HK-2 (cell line): ENCODE results near the gene ZNF438.

Experiments used
- DNase-seq: peaks from one replicate; pipeline ENCODE4 v3.0.0-alpha.2; 2018; ENCODE audit not compliant: unreplicated experiment

ZNF438 gene

GRCh38 chr10:30826679-30827078 is 205.0 kb downstream of the ZNF438 start:
- DNase-seq, result no peak

GRCh38 chr10:30825495-30825894 is 206.2 kb downstream of the ZNF438 start:
- DNase-seq, result no peak

DNA sequence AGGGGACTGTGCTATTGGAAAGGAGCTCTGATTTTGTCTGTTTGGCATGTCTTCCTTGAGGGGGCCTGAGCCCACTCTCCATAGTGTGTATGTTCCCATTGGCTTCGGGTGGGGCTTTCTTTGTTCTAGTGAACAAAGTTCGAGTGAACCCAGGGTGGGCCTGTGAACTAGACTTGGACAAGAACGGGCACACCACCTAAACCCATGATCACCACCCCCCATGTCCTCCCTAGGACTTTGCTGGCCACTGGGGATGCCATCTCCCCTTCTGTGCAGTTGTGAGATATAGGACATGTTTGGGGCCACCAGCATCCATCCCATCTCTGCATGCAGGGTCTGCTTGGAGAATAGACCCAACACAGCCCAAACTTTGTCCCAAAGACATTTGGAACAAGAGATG is 206.6 kb downstream of the ZNF438 start:
- DNase-seq, result no peak

- no peak for DNase-seq
Observed at GRCh38 chr10:30823651-30824050, 208.0 kb downstream of the ZNF438 start.

- DNase-seq, result no peak
Observed at GRCh38 chr10:30822693-30823465, 208.8 kb downstream of the ZNF438 start.

- no peak for DNase-seq
Observed at GRCh38 chr10:30821994-30822692, 209.5 kb downstream of the ZNF438 start.

DNA sequence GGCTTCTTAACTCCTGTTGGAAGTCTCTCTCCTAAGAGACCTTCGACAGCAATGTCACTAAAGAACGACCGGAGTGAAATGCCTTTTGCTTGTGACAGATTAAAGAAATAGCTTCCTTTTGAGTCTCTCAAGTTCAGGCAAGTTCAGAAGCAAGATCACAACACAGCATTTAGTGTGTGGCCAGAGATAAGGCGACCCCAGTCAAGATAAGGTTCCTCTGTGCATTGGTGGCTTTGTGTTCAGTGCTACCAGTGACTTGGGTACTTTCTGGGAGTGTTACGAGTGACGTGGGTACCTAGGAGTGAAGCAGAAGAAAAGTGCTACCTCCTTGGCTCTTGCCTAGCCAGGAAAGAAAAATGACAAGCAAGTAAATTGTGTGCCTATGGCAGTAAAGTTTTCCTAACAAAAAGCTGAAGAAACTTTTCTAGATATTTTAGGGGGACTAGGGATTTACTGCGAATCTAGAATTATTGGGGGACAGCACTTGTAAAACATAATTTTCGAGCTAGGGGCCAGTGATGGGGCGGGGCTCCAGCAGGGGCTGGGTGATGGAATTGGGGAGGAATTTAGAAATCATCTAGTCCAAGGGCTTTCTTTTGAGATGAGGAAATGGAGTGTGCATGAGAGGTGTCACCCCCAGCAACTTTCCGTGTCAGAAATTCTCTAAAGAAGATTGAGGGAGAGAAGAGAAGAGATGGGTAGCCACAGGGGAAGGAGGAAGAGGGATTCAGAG is 210.2 kb downstream of the ZNF438 start:
- DNase-seq, result no peak

GRCh38 chr10:30820261-30820991 is 211.2 kb downstream of the ZNF438 start:
- DNase-seq, result no peak

DNA sequence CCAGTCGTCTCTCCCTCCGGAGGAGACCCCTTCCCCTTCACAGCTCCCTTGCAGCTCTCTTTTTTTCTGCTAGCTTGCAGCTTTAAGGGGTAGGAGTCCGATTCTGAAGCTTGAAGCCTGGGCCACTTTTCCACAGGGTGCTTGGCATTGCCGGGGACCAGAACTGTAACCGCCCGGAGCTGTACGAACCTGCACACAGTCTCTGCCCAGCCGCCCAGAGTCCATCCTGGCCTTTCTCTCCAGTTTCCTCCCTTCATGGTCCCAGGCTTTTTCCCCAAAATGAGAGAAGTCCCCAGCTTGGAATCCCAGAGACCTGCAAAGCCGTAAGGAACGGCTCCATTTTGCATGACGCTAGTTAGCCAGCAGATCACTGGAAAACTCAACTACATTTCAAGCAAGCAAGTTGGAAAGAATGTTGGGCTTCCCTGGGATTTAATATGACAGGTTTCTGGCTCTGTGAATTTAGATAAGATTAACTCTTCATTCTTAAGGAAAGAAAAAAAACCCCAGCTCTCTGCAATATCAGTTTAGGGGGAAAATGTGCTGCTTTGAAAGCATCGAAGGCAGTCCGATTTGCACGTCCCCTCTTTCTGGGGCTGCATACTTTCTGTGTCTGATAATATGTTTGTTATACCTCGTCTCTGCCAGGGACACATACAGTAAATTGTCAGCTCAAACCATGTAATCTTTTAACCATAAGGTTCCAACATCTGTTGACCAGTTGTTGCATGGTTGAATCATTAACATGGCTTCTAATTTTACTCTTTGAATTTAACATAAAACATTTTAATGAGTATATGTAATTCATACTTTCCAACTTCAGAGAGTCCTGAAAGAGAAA is 212.1 kb downstream of the ZNF438 start:
- DNase-seq, result no peak

- DNase-seq, result no peak
Observed at GRCh38 chr10:30818854-30819253, 212.8 kb downstream of the ZNF438 start.

DNA sequence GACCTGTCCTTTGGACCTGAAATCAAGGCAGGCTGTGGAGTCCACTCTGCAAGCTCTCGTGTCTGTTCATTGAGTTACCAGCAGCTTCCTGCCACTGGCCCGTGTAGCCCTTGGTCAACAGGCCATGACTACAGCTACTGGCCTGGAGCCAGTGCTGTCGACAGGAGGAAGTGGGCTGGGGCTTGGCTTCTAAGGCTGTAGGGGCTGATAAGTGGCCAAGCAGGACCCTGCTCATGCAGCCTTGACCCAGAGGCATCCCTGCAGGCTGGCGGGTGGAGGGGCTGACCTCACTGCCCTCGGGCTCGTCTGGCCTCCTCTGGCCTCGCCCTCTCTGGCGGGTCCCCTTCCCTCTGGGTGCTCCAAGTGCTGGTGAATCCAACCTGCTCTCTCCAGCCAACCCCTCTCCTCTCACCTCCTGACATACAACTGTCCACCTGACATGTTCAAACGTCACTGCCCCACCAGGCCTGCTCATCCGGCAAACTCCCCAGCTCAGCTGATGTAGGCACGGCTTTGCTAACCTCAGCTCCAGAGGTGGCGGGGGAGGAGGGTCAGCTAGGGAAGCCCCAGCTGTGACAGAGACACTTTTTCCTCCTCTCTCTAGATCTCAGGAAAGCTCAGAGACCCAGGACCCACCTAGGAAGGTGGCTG is 213.5 kb downstream of the ZNF438 start:
- DNase-seq, result peak; percentile 66

GRCh38 chr10:30817541-30817940 is 214.1 kb downstream of the ZNF438 start:
- no peak for DNase-seq

- no peak for DNase-seq
Observed at GRCh38 chr10:30816820-30817171, 214.9 kb downstream of the ZNF438 start.

DNA sequence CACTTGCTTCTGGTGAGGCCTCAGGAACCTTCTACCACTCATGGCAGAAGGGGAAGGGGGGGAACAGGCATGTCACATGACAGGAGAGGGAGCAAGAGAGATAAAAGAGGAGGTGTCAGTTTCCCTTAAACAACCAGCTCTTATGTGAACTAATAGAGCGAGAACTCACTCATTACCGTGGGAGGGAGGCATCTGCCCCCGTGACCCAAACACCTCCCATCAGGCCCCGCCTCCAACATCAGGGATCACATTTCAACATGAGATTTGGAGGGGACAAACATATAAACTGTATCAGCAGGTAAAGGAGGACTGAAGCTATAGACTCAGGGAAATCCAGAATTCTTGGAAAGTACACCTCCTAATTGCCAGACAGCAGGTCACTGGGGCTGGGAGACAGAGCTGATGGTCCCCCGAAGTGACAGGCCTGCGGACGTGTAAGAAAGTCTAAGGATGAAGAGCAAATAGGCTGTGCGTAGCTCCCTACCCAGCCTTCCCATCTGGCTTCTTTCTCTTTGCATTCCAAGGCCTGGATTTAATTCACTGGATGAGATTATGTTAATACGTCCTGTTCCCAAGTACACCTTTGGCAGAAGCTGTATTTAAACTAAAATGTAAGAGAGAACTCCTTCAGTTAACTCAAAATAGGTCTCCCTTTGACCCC is 215.4 kb downstream of the ZNF438 start:
- DNase-seq, result no peak

DNA sequence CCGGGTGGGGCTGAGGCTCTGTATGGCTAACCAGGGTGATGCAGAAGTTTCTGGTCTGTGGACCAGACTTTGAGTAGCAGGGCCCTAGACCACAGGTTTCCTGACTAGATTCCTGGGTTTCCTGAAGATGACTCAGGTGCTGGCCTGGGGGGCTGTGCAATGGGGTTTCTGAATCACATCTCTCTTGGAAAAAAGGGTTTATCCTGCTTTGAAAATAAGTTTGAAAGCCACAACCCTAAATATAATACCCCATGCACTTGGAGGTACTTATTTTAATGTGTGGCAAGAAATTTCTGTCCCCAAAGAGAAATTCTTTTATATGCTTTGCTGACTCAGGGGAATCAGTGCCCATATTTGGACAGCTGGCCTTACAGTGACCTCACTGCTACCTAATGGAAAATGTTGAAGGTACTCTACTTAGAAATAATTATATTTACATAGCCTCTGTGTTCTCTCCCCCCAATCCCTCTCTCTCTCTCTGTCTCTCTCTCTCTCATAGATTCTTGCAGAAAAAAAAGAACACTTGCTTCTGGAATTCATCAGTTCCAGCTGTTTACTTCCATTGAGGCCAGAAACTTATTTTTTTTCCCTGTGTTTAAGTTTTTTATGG is 217.7 kb downstream of the ZNF438 start:
- peak; percentile 53 for DNase-seq

GRCh38 chr10:30812018-30812851 is 219.4 kb downstream of the ZNF438 start:
- DNase-seq, result no peak

DNA sequence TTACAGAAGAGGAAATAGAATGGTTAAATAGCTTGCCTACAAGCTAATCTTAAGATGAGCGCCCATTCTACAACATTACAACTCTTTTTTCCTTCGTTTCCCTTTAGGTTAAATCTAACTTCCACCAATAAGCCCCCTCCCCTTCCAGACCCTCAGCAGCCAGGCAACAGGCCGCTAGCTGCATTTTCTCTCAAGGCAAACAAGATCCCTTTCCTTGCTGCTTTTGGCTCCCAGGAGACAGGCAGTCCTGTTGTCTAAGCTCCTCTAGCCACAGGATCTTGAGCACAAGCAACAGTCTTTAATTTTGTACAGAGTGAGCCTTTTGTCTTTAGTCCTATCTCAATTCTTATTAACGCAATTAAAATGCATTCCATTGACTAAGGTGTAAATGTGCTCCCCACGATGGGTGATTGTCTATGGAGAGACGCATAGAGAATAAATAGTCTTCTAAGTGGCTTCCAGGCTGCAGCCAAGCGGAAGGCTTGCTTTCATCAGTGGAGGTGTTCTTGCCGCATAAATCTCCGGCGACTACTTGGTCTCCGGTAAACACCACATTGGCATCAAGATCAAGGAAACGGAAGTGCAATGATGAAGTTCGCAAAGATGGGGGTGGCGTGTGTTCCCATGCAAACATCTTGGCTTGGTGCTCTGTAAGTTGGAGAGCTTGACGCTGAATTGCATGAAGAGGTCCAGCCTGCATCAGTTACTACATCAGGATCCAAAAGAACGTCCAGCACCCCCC is 220.2 kb downstream of the ZNF438 start:
- no peak for DNase-seq

DNA sequence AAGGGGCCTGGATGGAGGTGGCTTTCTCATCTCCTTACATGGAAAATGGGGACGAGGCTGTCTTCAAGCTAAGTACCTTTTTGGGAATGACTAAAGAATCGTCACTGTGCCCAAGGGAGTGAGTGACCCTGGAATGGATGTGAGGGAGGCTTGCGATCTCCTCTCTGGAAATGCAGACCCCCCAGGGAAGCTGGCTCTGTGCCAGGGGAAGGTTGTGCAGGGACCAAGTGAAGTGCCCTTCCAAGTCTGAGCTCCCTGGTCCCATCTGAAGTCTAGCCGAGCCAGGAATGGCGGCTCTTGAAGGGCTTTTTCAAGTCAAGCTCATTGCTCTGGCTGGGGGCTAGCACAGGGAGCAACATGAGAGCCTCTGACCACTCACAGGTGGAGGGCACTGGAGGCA is 221.2 kb downstream of the ZNF438 start:
- DNase-seq, result no peak
